BLaER1 (cell line): ENCODE data around the gene GAS7.
"Not testable (repeated sequence)": the region's sequence is repeated elsewhere in the genome, so short reads cannot be mapped to it uniquely, and the experiment has no call there.

Source experiments
- H3K27ac ChIP-seq: shearing (Covaris generic); formaldehyde crosslinking; 2 replicates; pipeline ENCODE4 v1.8.1; 2022
- H3K27me3 ChIP-seq: shearing (Covaris generic); formaldehyde crosslinking; 2 replicates; pipeline ENCODE4 v1.8.1; 2022
- H3K36me3 ChIP-seq: shearing (Covaris generic); formaldehyde crosslinking; 2 replicates; pipeline ENCODE4 v1.8.1; 2022
- H3K4me1 ChIP-seq: shearing (Covaris generic); formaldehyde crosslinking; 2 replicates; pipeline ENCODE4 v1.8.1; 2022
- H3K4me2 ChIP-seq: shearing (Covaris generic); formaldehyde crosslinking; 2 replicates; pipeline ENCODE4 v1.8.1; 2022
- H3K4me3 ChIP-seq: shearing (Covaris generic); formaldehyde crosslinking; 2 replicates; pipeline ENCODE4 v1.8.1; 2022
- H3K9ac ChIP-seq: shearing (Covaris generic); formaldehyde crosslinking; 2 replicates; pipeline ENCODE4 v1.8.1; 2022
- H3K9me3 ChIP-seq: shearing (Covaris generic); formaldehyde crosslinking; 2 replicates; pipeline ENCODE4 v1.8.1; 2022
- H4K20me1 ChIP-seq: shearing (Covaris generic); formaldehyde crosslinking; 2 replicates; pipeline ENCODE4 v1.8.1; 2022
- Cebpa-rat ChIP-seq: shearing (Covaris generic); IDR thresholded peaks from 2 replicates; pipeline ENCODE4 v1.8.1; 2022

The GAS7 gene

GRCh38 chr17:10031127-10031526 lies 167.3 kb downstream of the GAS7 start:
- H3K27ac ChIP-seq = peak overlapping the region; percentile 95
- H3K9ac ChIP-seq = no peak overlapping the region
- no peak overlapping the region for H3K4me3 ChIP-seq
- TF ChIP-seq Cebpa-rat = no peak
- H3K36me3 ChIP-seq = peaks cover 25% of the 10 kb centered on the region
- peaks cover 7% of the 10 kb centered on the region; the same call in 1 of the 2 replicates for H4K20me1 ChIP-seq
- no peaks in the 10 kb centered on the region for H3K27me3 ChIP-seq
- peaks cover 98% of the 10 kb centered on the region for H3K4me1 ChIP-seq
- H3K4me2 ChIP-seq = peak overlapping the region; percentile 87
- H3K9me3 ChIP-seq = no peaks in the 10 kb centered on the region

GRCh38 chr17:10029129-10029528 lies 169.3 kb downstream of the GAS7 start:
- Histone ChIP-seq H3K4me1 (peaks cover 96% of the 10 kb centered on the region), H3K9ac (no peak overlapping the region), H3K36me3 (peaks cover 34% of the 10 kb centered on the region), H3K9me3 (no peaks in the 10 kb centered on the region), H4K20me1 (peaks cover 14% of the 10 kb centered on the region; the same call in 1 of the 2 replicates), H3K4me3 (no peak overlapping the region), H3K4me2 (peak overlapping the region; percentile 28), H3K27ac (no peak overlapping the region), H3K27me3 (no peaks in the 10 kb centered on the region)
- TF ChIP-seq Cebpa-rat = no peak

GRCh38 chr17:10025976-10026901 lies 172.2 kb downstream of the GAS7 start:
- peaks cover 47% of the 10 kb centered on the region for H3K36me3 ChIP-seq
- peak overlapping the region; percentile 71 for H3K27ac ChIP-seq
- H4K20me1 ChIP-seq = peaks cover 37% of the 10 kb centered on the region
- H3K9me3 ChIP-seq = no peaks in the 10 kb centered on the region
- peak overlapping the region; percentile 35; the same call in 1 of the 2 replicates for H3K9ac ChIP-seq
- H3K4me3 ChIP-seq = no peak overlapping the region
- no peak for TF ChIP-seq Cebpa-rat
- H3K27me3 ChIP-seq = no peaks in the 10 kb centered on the region
- peak overlapping the region; percentile 86 for H3K4me2 ChIP-seq
- peaks cover 89% of the 10 kb centered on the region for H3K4me1 ChIP-seq

- 0 out of 2 replicates have a peak overlapping the region, but pooled peaks have one; percentile 71 for H3K27ac ChIP-seq
- H3K9me3 ChIP-seq = no peaks in the 10 kb centered on the region
- peaks cover 89% of the 10 kb centered on the region for H3K4me1 ChIP-seq
Observed at GRCh38 chr17:10025224-10025623, 173.2 kb downstream of the GAS7 start.

GRCh38 chr17:10022416-10022815 lies 176.0 kb downstream of the GAS7 start:
- Histone ChIP-seq H3K4me3 (no peak overlapping the region), H3K9ac (no peak overlapping the region), H3K27ac (no peak overlapping the region), H3K36me3 (peaks cover 39% of the 10 kb centered on the region), H3K9me3 (no peaks in the 10 kb centered on the region), H3K4me2 (peak overlapping the region; percentile 5; the same call in 1 of the 2 replicates), H3K27me3 (no peaks in the 10 kb centered on the region), H3K4me1 (peaks cover 92% of the 10 kb centered on the region), H4K20me1 (peaks cover 56% of the 10 kb centered on the region)
- TF ChIP-seq Cebpa-rat = no peak

More at GRCh38 chr17:10025224-10025623, 173.2 kb downstream of the GAS7 start:
- H3K4me3 ChIP-seq = no peak overlapping the region
- H3K4me2 ChIP-seq = peak overlapping the region; percentile 8; the same call in 1 of the 2 replicates
- H3K36me3 ChIP-seq = peaks cover 36% of the 10 kb centered on the region
- H4K20me1 ChIP-seq = peaks cover 45% of the 10 kb centered on the region
- H3K9ac ChIP-seq = no peak overlapping the region
- no peaks in the 10 kb centered on the region for H3K27me3 ChIP-seq
- no peak for TF ChIP-seq Cebpa-rat

GRCh38 chr17:10021272-10021984 lies 177.0 kb downstream of the GAS7 start:
- H4K20me1 ChIP-seq = peaks cover 52% of the 10 kb centered on the region
- no peak overlapping the region for H3K4me3 ChIP-seq
- peak overlapping the region; percentile 8; the same call in 1 of the 2 replicates for H3K9ac ChIP-seq
- TF ChIP-seq Cebpa-rat = no peak
- H3K36me3 ChIP-seq = peaks cover 36% of the 10 kb centered on the region
- peaks cover 92% of the 10 kb centered on the region for H3K4me1 ChIP-seq
- H3K27me3 ChIP-seq = no peaks in the 10 kb centered on the region
- no peak overlapping the region for H3K27ac ChIP-seq
- no peaks in the 10 kb centered on the region for H3K9me3 ChIP-seq
- peak overlapping the region; percentile 88 for H3K4me2 ChIP-seq

GRCh38 chr17:10019941-10020451 lies 178.4 kb downstream of the GAS7 start:
- Histone ChIP-seq H3K27me3 (no peaks in the 10 kb centered on the region), H3K4me1 (peaks cover 92% of the 10 kb centered on the region), H3K9ac (peak overlapping the region; percentile 9; the same call in 1 of the 2 replicates), H3K4me3 (no peak overlapping the region), H3K4me2 (peak overlapping the region; percentile 88), H3K36me3 (peaks cover 34% of the 10 kb centered on the region), H3K9me3 (no peaks in the 10 kb centered on the region), H4K20me1 (peaks cover 42% of the 10 kb centered on the region), H3K27ac (peak overlapping the region; percentile 51)
- no peak for TF ChIP-seq Cebpa-rat

- Histone ChIP-seq H3K4me1 (peaks cover 99% of the 10 kb centered on the region), H3K4me3 (no peak overlapping the region), H3K27ac (peak overlapping the region; percentile 38), H3K9me3 (no peaks in the 10 kb centered on the region), H4K20me1 (peaks cover 42% of the 10 kb centered on the region), H3K9ac (peak overlapping the region; percentile 49), H3K4me2 (peak overlapping the region; percentile 88), H3K36me3 (peaks cover 25% of the 10 kb centered on the region), H3K27me3 (no peaks in the 10 kb centered on the region)
- no peak for TF ChIP-seq Cebpa-rat
Observed at GRCh38 chr17:10018461-10018891, 179.9 kb downstream of the GAS7 start.

GRCh38 chr17:10016958-10017570 lies 181.3 kb downstream of the GAS7 start:
- H3K4me3 ChIP-seq, H3K9me3 ChIP-seq, H3K27me3 ChIP-seq, H3K9ac ChIP-seq: not testable (repeated sequence)
- Histone ChIP-seq H3K4me1 (peaks cover 100% of the 10 kb centered on the region), H4K20me1 (peaks cover 28% of the 10 kb centered on the region), H3K4me2 (peak overlapping the region; percentile 88), H3K27ac (peak overlapping the region; percentile 18; the same call in 1 of the 2 replicates), H3K36me3 (peaks cover 12% of the 10 kb centered on the region)
